PC-9 (cell line): Measurements from ENCODE around the gene PIKFYVE. TPM values are rescaled to one million over a fixed set of nuclear protein-coding genes. Genes with fewer than 3 reads are reported as not detected.
A peak's percentile ranks its signal among the peaks of the same experiment; 100 is the strongest.

Experiments used
- BruUV-seq: library from RNA; stranded (reverse); fragments of 400-500 nt; replicated peaks from 2 replicates; lab custom pipeline; 2021; lab: Mats Ljungman, UMichigan
- CTCF ChIA-PET: fragments of 300-600 bp; sonication (Branson Sonifier 250); formaldehyde crosslinking; loops from one replicate; lab custom pipeline; 2022; ENCODE audit warnings: antibody characterized with exemption; lab: Charles Lee
- POLR2A ChIA-PET: fragments of 300-600 bp; sonication (Branson Sonifier 250); formaldehyde crosslinking; loops from one replicate; lab custom pipeline; 2022; ENCODE audit warnings: antibody characterized with exemption; ENCODE audit not compliant: unreplicated experiment; lab: Charles Lee
- DNase-seq, 2 experiments: peaks; one replicate each; pipeline versions ENCODE4 v3.0.0 to v3.0.0-alpha.2; 2015 to 2022; ENCODE audit warnings: mixed read lengths in 1 of 2
- H2AFZ ChIP-seq: fragments of 200-600 bp; sonication (generic); 2 replicates; pipeline ENCODE4 v1.8.1; 2017; ENCODE audit warnings: antibody characterized with exemption
- H3F3A ChIP-seq: fragments of 200-600 bp; sonication (generic); 2 replicates; pipeline ENCODE4 v1.8.1; 2017; ENCODE audit warnings: antibody characterized with exemption, mild to moderate bottlenecking, low read depth; ENCODE audit not compliant: insufficient read depth
- H3K27ac ChIP-seq: fragments of 200-600 bp; sonication (generic); 2 replicates; pipeline ENCODE4 v1.6.1; 2016; ENCODE audit warnings: mixed run types
- H3K27me3 ChIP-seq: fragments of 200-600 bp; sonication (generic); 2 replicates; pipeline ENCODE4 v1.6.1; 2016; ENCODE audit warnings: low read depth, mixed run types; ENCODE audit not compliant: insufficient read depth
- H3K36me3 ChIP-seq: fragments of 200-600 bp; sonication (generic); 2 replicates; pipeline ENCODE4 v1.6.1; 2016; ENCODE audit warnings: low read depth, mixed run types
- H3K4me1 ChIP-seq: fragments of 200-600 bp; sonication (generic); replicated peaks from 2 replicates; pipeline ENCODE4 v1.6.1; 2016; ENCODE audit warnings: mixed run types; ENCODE audit not compliant: insufficient read depth
- H3K4me2 ChIP-seq: fragments of 200-600 bp; sonication (generic); 2 replicates; pipeline ENCODE4 v1.6.1; 2017; ENCODE audit warnings: mixed run types
- H3K4me3 ChIP-seq: fragments of 200-600 bp; sonication (generic); 2 replicates; pipeline ENCODE4 v1.6.1; 2016; ENCODE audit warnings: mixed run types
- H3K79me2 ChIP-seq: fragments of 200-600 bp; sonication (generic); 2 replicates; pipeline ENCODE4 v1.6.1; 2017; ENCODE audit warnings: low read depth, mixed run types
- H3K9me2 ChIP-seq: fragments of 200-600 bp; sonication (generic); 2 replicates; pipeline ENCODE4 v1.8.1; 2017; ENCODE audit warnings: mild to moderate bottlenecking; ENCODE audit not compliant: insufficient read depth
- H3K9me3 ChIP-seq: fragments of 200-600 bp; sonication (generic); 2 replicates; pipeline ENCODE4 v1.8.1; 2016; ENCODE audit warnings: low read depth; ENCODE audit not compliant: insufficient read depth
- H4K20me1 ChIP-seq: fragments of 200-600 bp; sonication (generic); 2 replicates; pipeline ENCODE4 v1.8.1; 2017; ENCODE audit not compliant: insufficient read depth
- EZH2 ChIP-seq: fragments of 200-600 bp; sonication (generic); IDR thresholded peaks from 2 replicates; pipeline ENCODE4 v1.8.0; 2017; ENCODE audit warnings: antibody characterized with exemption, low read depth
- intact Hi-C: fragments of 100-400 bp; cut with micrococcal nuclease; formaldehyde crosslinking; loops from one replicate; pipeline ENCODE4 v1.10.0; 2022; ENCODE audit not compliant: unreplicated experiment
- total RNA-seq: library from RNA; stranded (reverse); gene quantifications from 2 replicates; pipeline ENCODE4 v1.2.3, GENCODE V29; 2021
- TF ChIP-seq, protein P1 (sequence below): fragments of 200-600 bp; sonication (generic); conservative IDR thresholded peaks from 2 replicates; pipeline ENCODE4 v1.6.1; 2017; ENCODE audit warnings: mixed run types, antibody characterized with exemption, mild to moderate bottlenecking, moderate library complexity

PIKFYVE gene
- total RNA-seq, 1 experiment from 2014 or later, result 14.6 TPM

DNA sequence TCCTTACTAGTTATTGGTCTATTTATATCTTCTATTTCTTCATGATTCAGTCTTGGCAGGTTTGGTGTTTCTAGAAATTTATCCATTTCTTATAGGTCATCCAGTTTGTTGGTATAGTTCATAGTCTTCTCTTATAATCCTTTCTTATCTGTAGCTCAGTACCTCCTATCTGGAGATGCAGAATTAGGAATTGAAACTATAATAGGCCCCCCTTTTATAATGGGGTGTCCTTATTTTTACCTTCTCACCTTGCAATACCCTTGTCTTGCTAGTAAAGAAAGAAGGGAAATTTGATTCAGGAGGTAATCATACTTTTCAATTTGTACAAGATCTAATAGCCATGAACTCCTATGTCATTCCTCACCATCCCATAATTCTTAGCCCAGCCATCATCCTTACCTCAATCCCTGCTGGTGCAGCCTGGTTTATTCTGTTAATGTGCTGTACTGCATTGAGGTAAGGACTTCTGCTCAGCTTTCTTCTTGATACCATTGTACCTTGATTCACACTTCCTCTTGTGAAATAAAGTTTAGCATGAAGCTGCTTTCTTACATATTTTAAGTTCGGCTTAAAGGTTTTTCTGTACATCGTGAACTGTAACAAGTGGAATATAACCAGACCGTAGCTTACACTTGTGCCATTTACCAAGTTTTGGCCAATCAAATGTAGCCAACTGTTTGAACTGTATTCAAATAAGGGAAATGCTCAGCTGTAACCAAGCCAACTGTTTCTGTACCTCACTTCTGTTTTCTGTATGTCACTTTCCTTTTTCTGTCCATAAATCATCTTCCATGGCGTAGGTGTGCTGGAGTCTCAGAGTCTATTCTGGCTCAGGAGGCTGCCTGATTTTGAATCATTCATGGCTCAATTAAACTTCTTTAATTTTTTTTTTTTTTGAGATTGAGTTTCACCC lies 100.4 kb downstream of the PIKFYVE start:
- no peak for DNase-seq
- Histone ChIP-seq H3K27ac (no peak overlapping the region), H4K20me1 (no peaks in the 10 kb centered on the region), H3K9me3 (no peaks in the 10 kb centered on the region), H3K27me3 (no peaks in the 10 kb centered on the region), H3K79me2 (no peaks in the 10 kb centered on the region), H3K4me2 (no peak overlapping the region), H3K4me1 (peaks cover 34% of the 10 kb centered on the region), H3K4me3 (no peak overlapping the region), H3K36me3 (no peaks in the 10 kb centered on the region), H2AFZ (no peak overlapping the region), H3K9me2 (no peaks in the 10 kb centered on the region), H3F3A (peaks cover 4% of the 10 kb centered on the region; the same call in 1 of the 2 replicates)
- BruUV-seq, result no TSS peak
- ChIA-PET POLR2A (no interaction called here), CTCF (no interaction called here)
- intact Hi-C loops, result no loop called here
- TF ChIP-seq EZH2, result no peak
- TF ChIP-seq, protein P1, sequence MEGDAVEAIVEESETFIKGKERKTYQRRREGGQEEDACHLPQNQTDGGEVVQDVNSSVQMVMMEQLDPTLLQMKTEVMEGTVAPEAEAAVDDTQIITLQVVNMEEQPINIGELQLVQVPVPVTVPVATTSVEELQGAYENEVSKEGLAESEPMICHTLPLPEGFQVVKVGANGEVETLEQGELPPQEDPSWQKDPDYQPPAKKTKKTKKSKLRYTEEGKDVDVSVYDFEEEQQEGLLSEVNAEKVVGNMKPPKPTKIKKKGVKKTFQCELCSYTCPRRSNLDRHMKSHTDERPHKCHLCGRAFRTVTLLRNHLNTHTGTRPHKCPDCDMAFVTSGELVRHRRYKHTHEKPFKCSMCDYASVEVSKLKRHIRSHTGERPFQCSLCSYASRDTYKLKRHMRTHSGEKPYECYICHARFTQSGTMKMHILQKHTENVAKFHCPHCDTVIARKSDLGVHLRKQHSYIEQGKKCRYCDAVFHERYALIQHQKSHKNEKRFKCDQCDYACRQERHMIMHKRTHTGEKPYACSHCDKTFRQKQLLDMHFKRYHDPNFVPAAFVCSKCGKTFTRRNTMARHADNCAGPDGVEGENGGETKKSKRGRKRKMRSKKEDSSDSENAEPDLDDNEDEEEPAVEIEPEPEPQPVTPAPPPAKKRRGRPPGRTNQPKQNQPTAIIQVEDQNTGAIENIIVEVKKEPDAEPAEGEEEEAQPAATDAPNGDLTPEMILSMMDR, result no peak

GRCh38 chr2:208369091-208369490 lies 103.0 kb downstream of the PIKFYVE start:
- Histone ChIP-seq H3K27ac (no peak overlapping the region), H3K79me2 (no peaks in the 10 kb centered on the region), H4K20me1 (no peaks in the 10 kb centered on the region), H3K9me3 (no peaks in the 10 kb centered on the region), H3K27me3 (no peaks in the 10 kb centered on the region), H3K4me3 (no peak overlapping the region), H3K9me2 (no peaks in the 10 kb centered on the region), H3K4me2 (peak overlapping the region; percentile 48), H3K4me1 (peaks cover 17% of the 10 kb centered on the region), H2AFZ (no peak overlapping the region), H3K36me3 (no peaks in the 10 kb centered on the region), H3F3A (peaks cover 4% of the 10 kb centered on the region; the same call in 1 of the 2 replicates)
- intact Hi-C loops, result no loop called here
- peak; percentile 25 to 88 for DNase-seq
- ChIA-PET CTCF (no interaction called here), POLR2A (interaction anchor here (0.5 to 0.7 kb wide), 2 partner anchors 331 to 1102 kb away, joined by 4 read pairs; no protein-coding TSS in a partner anchor)
- TF ChIP-seq, protein P1, result no peak
- no peak for TF ChIP-seq EZH2
- no TSS peak for BruUV-seq

GRCh38 chr2:208370881-208371633 lies 105.0 kb downstream of the PIKFYVE start:
- POLR2A ChIA-PET, result no interaction called here
- DNase-seq, result no peak
- no peaks in the 10 kb centered on the region for H3K27me3 ChIP-seq
- no peaks in the 10 kb centered on the region for H3K36me3 ChIP-seq
- TF ChIP-seq, protein P1, result no peak
- no TSS peak for BruUV-seq
- H3K27ac ChIP-seq, result no peak overlapping the region
- H3K4me2 ChIP-seq, result no peak overlapping the region
- H3K9me2 ChIP-seq, result no peaks in the 10 kb centered on the region
- no peaks in the 10 kb centered on the region for H3K9me3 ChIP-seq
- CTCF ChIA-PET, result no interaction called here
- no peak overlapping the region for H3K4me3 ChIP-seq
- peaks cover 4% of the 10 kb centered on the region; the same call in 1 of the 2 replicates for H3F3A ChIP-seq
- peaks cover 16% of the 10 kb centered on the region for H3K4me1 ChIP-seq
- H3K79me2 ChIP-seq, result no peaks in the 10 kb centered on the region
- H4K20me1 ChIP-seq, result no peaks in the 10 kb centered on the region
- no peak overlapping the region for H2AFZ ChIP-seq
- intact Hi-C loops, result no loop called here
